NCI-H82 treated with DMSO at 0.1 percent for 48 hours (cell line): Measurements from ENCODE around the gene ESPN.

Experiments
- DNase-seq: peaks from one replicate; lab custom pipeline; 2025; ENCODE audit not compliant: unreplicated experiment; lab: John Stamatoyannopoulos, UW

ESPN gene

DNA sequence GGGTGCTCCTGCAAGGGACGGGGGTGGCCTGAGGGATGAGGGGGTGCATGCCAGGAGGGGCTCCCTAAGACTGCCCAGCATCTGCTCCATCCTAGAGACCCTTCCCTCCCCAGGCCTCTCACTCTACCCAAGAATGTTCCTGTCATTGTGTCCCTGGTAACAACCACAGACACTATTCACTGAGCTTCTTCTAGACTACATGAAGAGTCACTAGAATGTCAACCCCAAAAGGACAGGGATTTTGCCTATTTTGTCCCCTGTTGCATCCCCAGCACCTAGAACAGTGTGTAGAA is 38.5 kb downstream of the ESPN start:
- no peak for DNase-seq

DNA sequence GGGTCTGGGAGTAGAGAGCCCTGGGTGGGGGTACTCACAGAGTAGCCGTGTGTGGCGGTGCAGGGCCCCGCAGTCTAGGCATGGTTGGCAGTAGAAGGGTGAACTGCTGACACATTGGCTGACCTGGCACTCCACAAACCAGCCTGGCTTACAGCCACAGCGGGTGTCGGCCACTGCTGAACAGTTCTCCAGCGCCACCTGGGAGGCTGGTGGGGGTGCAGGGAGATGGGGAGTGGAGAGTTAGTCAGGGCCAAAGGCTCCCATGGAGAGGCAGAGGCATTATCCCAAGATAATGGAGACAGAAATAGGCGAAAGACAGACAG is 39.9 kb downstream of the ESPN start:
- DNase-seq = no peak

DNA sequence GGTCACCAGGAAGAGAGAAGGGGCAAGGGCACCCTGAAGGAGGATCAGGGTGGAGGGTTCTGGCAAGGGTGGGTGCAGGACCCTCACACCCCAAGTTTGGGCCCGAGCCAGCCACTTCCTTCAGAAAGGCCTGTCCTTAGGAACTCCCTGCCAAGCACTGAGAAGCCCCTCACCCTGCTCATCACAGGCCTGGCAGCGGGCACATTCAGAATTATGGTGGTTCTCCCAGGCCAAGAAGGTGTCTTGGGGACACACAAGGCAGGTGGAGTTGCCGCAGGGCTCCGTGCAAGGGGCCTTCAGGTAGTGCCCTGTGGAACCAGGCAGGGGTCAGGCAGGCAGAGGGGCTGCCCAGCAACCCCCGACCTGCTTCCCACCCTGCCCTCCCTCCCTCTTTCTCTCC is 40.3 kb downstream of the ESPN start:
- no peak for DNase-seq

DNA sequence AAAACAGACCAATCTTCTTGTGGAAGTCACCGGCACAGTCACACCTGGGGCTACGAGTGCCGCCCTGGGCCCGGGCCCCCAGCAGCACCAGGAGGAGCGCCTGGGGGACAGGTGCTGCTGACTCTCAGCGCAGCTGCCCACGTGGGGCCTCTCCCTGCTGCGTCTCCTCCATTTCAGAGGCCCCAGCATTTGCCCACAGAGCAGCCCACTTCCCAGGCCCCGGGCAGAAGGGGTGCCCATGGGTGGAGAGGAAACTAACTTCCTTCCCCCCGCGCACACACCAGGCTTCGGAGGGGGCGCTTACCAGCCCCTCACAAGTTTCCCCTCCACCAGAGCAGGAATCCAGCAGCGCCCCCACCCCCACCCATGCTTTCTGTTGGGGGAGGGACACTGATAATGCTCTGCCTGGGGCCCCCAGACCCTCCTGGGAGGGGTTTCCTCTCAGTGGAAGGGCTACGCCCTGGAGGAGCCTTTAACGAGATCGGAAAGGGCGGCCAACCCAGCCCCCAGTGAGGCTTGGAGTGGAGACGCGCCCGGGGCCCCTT is 41.0 kb downstream of the ESPN start:
- no peak for DNase-seq

DNA sequence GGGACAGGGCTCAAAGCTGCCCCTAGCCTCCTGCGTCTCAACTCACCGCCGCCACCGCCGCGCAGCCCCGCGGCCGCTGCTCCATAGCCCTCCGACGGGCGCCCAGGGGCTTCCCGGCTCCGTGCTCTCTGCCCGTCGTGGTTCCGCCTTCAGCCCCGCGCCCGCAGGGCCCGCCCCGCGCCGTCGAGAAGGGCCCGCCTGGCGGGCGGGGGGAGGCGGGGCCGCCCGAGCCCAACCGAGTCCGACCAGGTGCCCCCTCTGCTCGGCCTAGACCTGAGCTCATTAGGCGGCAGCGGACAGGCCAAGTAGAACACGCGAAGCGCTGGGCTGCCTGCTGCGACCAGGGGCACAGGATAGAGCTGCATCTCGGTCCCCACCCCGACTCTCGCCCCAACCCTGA is 41.4 kb downstream of the ESPN start, which contains the start of gene TNFRSF25:
TNFRSF25 (minus strand) TSS at position 151 of the 400 bp plus-strand sequence; CDS start at position 85, 66 bp downstream.
- peak; percentile 31 for DNase-seq

DNA sequence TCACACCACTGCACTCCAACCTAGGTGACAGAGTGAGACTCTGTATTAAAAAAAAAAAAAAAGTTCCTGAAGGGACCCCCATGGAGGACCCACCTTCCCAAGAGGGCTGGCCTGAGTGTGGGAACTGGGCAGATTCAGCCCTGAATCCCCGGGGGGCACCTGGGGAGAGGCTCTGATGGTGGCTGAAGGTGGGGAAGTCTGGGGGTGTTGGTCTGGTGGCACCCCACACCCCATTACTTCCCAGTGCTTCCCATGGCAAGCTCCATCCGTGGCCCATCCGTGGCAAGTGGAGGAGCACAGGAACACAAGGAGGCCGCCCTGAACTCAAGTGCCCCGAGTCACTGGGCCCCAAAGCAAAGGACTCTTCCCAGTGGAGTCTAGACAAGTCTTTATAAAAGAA is 42.2 kb downstream of the ESPN start:
- no peak for DNase-seq

DNA sequence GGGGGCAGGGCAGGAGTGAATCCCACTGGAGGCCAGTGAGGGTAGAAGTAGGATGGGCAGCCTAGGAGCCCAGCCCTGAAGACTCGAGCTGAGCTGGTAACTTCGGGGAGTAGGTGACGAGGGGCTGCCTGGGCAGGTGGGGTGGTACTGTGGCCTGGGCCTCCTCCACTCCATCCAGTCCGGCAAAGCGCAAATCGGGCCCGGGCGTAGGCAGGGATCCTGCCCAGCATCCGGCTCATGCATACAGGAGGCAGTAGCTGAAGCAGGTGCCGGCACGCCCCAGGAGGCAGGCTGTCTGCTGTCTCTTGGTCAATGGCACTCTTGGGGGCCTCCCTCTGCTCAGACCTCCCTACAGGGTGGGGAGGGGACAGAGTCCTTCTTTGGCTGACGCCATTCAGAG is 42.6 kb downstream of the ESPN start:
- DNase-seq = no peak

DNA sequence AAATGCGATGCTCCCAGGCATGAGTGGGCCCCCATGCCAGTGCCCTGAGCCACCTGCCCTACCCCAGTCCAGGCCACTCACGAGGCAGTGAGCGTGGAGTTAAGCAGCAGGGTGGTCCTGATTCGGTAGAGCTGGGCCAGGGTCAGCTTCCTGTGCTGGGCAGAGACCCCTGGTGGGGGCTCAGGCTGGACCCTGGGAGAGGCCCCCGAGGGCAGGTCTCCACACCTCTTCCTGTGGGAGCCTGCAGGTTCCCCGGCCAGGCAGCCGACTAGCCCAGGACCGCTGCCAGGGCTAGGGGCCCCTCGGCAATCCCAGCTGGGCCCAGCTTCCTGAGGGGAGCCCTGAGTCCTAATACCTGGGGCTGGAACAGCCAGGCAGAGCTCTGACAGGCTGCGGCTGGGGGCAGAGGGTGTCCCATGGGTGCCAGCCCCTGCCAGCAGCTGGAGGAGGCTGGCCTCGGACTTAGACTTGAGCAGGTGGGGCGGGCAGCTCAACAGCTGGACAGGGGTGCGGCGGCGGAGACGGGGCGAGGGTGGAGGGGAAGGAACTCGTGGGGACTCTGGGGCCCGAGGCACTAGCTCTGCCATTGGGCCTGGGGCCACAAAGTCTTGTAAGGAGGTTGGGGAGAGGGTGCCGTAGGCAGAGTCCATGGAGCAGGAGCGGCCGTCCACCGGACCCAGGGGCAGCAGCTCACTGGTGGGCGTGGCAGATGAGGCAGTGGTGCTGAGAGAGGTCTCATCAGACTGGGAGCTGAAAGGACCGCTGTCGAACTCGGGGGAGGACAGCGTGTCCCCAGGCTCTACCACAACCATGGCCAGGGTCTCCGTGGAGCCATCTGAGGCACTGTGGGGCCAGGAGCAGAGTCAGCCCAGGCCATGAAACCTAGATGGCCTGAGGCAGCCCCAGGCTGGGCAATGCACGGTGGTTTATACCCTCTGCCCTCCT is 43.4 kb downstream of the ESPN start:
- DNase-seq = no peak

DNA sequence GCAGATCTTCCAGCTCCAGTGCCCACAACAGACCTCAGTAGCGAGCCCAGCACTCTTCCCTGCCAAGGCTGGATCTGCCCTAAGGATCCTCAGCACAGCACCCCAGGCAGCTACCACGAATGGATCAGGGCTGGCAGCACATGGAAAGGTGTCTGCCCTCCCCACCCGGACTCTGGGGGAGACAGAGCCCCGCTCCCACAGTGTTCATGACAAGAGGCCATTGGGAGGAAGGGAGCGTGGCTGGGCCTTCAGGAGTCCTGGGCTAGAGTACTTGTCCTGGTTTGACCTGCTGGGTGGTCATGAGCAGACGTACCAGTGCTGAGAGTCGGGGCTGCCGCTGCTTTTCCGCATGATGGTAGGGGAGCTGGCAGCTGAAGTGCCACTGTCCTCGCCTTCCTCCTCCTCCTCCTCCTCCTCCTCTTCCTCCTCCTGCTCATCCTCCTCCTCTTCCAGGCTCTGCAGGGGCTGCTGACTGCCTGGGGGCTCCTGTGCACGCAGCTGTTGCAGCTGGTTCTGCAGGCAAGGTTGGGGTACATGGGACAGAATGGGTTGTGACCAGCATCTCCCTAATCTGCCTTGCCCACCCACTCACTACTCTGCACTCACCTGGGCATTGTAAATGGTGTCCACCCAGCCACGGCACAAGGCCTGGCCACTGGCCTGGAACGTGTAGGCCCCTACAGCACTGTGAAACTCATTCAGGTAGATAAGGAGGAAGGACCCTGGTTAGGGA is 44.3 kb downstream of the ESPN start:
- DNase-seq = no peak

DNA sequence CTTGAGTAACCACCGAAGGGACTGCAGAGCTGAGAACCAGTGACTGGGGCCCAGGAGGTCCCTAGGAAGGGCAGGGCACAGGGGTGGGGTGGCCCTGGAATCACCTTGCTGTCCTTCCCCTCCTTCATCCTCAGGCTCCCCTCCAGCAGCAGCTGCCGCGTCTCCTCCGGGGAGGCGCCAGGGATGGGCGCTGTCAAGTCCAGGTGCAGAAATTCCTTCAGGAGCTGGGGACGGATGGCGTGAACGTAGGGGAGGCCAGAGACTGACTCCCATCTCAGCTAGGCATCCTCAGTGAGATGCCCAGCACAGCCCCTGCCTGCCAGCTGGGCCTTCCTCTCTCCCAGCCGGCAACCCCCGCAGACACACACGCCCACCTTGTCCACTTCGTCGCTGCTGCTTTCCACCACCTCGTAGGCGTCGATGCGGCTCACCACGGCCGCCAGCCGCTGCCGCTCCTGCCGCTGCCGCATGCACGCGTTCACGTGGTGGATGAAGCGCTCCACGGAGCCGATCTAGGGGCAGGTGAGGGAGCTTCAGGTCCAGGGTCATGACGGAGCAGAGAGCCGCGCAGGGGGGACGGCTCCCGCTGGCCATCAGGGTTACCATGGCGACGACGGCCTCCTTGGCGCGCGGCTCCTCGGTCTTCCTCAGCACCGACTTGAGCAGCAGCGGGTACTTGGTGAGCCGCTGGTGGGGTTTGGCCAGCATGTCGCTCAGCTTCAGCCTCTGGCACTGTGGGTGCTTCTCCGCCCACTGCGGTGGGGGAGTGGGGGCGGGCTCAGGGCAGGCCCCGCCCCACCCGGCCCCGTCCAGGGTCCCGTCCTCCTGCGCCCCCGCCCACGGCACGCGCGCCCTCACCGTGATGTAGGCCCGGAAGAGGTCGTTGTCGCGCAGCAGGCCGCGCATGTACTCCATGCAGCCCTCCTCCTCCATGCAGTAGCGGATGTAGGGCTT is 45.8 kb downstream of the ESPN start:
- no peak for DNase-seq

DNA sequence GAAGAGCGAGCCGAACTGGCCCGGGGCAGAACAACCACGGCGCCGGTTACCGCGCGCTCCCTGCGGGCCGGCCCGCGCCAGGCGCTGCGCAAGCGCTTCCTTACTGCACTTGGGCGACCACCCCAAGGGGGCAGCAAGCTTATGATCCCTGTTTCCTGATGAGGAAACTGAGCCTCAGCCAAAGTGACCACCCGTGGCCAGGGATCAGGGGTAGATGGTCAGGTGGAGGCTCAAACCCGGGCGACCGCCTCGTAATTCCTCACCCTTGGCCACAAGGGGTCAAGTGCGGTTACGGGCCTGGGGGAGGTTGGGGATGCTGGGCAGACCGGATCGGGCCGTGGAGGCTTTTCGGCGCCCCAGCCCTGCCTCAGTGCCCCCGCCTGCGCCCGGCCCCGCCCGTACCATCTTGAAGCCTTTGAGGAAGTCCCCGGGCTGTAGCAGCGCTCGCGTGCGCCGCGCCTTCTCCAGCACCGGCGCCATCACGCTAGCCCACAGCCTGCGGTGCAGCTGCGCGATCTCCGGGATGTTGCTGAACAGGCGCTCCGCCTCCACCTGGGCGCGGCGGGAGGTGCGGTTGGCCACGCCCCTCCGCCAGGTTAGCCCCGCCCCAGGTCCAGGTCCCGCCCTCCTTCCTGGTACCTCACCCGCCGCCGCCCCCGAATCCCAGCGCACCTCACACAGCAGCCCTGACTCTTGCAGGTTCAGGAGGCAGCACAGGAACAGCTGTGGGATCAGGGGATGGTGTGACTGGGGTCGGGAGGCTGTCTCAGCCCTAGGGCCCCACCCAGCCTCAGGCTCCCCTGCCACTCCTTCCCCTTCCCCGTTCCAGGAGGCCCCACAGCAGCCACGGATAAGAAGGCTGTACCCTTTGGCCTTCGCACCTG is 46.8 kb downstream of the ESPN start:
- DNase-seq = no peak

DNA sequence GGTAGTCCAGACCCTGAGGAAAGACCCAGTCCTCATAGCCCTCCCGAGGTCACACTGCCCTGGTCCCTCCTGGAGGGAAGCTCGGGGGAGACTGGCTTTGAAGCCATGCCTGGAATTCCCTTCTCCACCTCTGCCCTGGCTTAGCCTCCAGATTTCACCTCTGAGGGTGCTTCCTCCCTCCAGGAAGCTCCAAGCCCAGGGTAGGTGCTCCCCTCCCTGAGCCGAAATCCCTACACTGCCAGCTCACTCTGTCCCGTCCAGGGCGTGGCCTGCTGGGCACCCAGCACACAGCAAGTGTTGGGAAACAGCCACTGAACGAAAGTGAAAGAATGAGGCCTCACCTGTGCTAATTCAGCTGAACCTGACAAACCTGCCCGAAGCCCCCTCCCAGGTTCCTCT is 47.4 kb downstream of the ESPN start:
- no peak for DNase-seq

DNA sequence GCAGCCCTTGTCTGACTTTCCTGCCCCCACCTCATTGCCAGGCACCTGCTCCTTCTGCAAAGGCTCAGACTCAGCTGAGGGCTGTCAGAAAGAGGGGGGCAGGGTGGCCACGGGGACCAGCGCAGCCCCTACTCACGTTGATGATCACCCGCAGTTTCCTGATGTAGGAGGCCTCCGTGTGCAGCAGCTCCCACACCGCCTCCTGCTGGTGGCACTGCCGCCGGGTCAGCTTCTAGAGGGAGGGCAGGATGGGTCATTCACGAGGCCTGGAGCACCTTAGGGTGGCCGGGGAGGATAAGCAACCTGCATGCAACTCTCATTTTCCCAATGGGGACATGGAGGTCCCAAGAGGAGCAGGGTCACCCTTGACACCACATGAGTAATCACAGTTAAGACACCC is 47.8 kb downstream of the ESPN start:
- no peak for DNase-seq

DNA sequence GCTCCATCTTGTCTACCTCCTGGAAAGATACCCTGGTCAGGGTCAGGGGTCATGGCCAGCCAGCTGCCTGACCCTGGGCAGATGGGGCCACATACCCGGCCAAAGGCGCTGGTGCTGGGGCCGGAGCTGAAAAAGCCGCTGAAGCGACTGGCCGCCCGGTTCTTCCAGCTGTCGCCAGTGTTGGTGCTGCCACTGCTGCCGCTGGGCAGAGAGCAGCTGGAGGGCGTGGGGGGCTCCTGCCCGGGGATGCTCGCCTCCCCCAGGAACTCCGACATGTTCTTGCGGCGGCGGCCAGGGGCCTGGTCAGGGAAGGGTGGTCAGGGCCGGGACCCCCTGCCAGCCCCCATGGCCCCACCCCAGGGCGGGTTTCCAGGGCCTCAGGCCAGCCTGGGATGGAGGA is 48.6 kb downstream of the ESPN start:
- no peak for DNase-seq

DNA sequence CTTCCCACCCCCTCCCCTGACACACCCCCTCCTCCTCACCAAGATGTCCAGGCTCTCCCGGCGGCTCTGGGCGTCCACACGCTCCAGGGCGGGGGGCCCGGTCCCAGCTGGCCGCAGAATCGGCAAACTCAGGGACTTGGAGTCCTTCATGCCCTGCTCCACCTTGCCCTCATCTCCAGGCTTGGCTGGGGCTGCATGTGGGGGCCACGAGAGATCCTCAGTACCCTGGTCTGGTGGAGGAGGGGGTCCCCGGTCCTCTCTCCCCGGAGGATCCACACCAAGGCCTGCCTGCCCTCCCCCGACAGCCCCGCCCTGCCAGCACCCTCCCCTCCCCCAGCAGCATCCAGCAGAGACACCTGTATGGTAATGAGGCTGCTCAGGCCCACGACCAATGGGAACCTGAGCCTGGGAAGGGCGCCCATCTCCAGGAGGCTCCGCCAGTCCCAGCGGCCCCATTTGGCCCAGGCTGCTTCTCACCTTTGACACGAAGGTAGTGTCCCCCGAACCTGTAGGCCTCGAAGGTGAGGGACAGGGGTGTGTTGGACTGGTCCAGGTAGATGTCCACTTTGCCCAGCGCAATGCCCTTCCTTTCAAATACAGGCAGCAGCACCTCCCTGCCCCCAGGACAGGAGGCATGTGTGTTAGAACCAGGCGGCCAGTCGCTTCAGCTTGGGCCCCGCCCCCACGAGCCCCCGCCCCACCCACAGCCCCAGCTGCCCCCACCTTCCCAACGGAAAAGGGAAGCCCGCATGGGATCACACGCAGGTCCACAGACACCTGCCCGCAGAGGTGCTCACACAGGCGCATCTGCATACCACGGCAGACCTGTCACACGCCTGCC is 49.6 kb downstream of the ESPN start:
- DNase-seq = no peak

DNA sequence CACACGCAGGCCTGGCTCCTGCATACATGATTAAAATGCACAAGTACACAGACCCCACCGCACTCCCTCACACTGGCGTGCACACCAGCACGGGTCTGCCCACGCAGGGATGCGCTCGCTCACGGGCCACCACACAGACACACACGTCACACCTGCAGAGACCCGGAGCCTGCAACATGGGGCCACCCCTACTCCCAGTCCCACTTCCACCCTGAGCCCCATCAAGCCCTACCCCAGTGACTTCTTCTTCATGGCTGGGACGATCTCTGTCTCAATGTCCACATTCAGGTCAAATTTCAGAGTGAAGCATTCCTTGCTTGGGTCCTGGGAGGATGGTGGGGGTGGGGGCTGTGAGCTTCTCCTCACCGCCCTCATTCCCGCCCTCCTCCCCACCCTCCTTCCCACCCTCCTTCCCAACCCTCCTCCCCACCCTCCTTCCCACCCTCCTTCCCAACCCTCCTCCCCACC is 50.3 kb downstream of the ESPN start:
- DNase-seq = no peak

DNA sequence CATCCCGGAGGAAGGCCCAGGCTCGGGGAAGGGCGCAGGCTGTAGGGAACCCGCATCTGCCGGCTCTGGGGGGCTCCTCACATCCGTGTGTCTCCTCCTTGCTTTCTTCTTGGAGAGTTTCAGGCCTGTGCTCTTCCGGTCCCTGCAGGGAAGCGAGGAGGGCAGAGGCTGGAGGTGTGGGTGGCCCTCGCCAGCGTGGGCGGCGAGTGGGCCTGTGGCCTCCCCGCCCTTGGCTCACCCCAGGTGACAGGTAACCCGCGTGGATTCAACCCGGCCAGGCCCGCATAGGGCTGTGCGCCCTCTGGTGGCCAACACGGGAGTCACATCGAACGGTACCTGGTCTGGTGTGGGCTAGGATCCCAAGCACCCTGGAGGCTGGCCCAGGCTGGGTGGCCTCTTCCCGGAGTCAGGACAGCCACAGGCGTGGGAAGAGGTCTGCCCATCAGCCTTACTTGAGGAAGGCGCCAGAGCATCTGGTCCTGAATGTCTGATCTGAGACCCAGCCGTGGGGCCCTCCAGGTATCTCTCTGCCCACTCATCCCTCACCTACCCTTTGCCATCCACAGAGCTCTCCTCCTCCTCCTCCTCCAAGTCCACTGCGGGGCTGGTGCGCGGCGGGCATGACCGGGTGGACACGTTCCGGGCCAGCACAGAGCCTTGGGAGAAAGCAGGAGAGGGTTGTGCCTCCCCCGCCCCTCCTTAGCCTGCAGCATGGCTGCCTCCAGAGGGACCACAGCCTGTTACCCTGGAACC is 51.0 kb downstream of the ESPN start:
- no peak for DNase-seq

DNA sequence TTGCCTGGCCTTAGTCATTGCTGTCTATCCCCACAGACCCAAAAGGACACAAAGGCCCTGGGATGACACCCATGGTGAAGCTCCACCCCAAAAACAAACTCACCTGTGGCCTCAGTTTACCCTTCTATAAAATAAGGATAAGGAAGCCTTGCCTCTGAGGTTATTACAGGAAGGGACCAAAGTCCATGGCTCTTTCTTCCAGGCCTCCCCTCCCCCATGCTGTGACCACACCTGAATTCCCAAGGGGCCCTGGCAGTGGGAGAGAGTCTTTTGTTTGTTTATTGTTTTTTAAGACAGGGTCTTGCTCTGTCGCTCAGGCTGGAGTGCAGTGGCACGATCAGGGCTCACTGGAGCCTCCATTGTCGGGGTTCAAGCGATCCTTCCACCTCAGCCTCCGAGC is 51.9 kb downstream of the ESPN start:
- no peak for DNase-seq
